Colonic mucosa (tissue), 4 donors: ENCODE results near the gene AP2A2. TPM values are rescaled to one million over a fixed set of nuclear protein-coding genes. Genes with fewer than 3 reads are reported as not detected.

Experiments
- DNase-seq: peaks from one replicate; pipeline ENCODE4 v3.0.0-alpha.2; 2020
- H3K27ac ChIP-seq: fragments of 200-600 bp; one replicate; pipeline ENCODE4 v1.8.0; 2021
- H3K27me3 ChIP-seq: fragments of 200-600 bp; one replicate; pipeline ENCODE4 v1.8.0; 2021
- H3K36me3 ChIP-seq: fragments of 200-600 bp; one replicate; pipeline ENCODE4 v1.8.0; 2021
- H3K4me1 ChIP-seq: fragments of 200-600 bp; one replicate; pipeline ENCODE4 v1.8.0; 2021; ENCODE audit warnings: mild to moderate bottlenecking
- H3K4me3 ChIP-seq: fragments of 200-600 bp; one replicate; pipeline ENCODE4 v1.8.0; 2021
- H3K9ac ChIP-seq, 2 donors: one replicate each; pipeline ENCODE4 v1.7.0; 2013; ENCODE audit warnings: control low read depth in 2 of 2, low read depth in 2 of 2, low read length in 2 of 2
- H3K9me3 ChIP-seq: fragments of 200-600 bp; one replicate; pipeline ENCODE4 v1.8.0; 2021
- CTCF ChIP-seq: fragments of 200-600 bp; IDR thresholded peaks from one replicate; pipeline ENCODE4 v1.8.0; 2022; ENCODE audit warnings: antibody characterized with exemption, mild to moderate bottlenecking
- intact Hi-C: fragments of 100-400 bp; cut with DNase I; formaldehyde crosslinking; loops from one replicate; pipeline ENCODE4 v1.14.1; 2022
- total RNA-seq, 2 donors: library from RNA; stranded (reverse); fragmentation: NEBNext Ultra II Directional in 1 of 2; extraction: Animal tissue kit (Norgen Biotek cat#: 25700) in 1 of 2; gene quantifications; one replicate each; pipeline ENCODE4 v1.2.1, GENCODE V29; 2021
- donor health status: healthy.
- donor health status: DM: no; HTN: no; CAD: no.
- donor health status: DM: no; HTN: no; CAD: no.

The AP2A2 gene
- total RNA-seq, 2 donors from 2014 or later, result 69.4 to 72.5 TPM

GRCh38 chr11:961921-962320, 36.3 kb downstream of the AP2A2 start:
- DNase-seq, result no peak
- no peak for TF ChIP-seq CTCF
- Histone ChIP-seq H3K9me3 (no peaks in the 10 kb centered on the region), H3K4me1 (no peaks in the 10 kb centered on the region), H3K4me3 (no peak overlapping the region), H3K27ac (no peak overlapping the region), H3K36me3 (no peaks in the 10 kb centered on the region), H3K9ac (no peak overlapping the region), H3K27me3 (no peaks in the 10 kb centered on the region)
- intact Hi-C loops, result no loop called here

- Histone ChIP-seq H3K36me3 (no peaks in the 10 kb centered on the region), H3K9me3 (no peaks in the 10 kb centered on the region), H3K27ac (no peak overlapping the region), H3K9ac (no peak overlapping the region), H3K4me1 (no peaks in the 10 kb centered on the region), H3K4me3 (no peak overlapping the region), H3K27me3 (no peaks in the 10 kb centered on the region)
- TF ChIP-seq CTCF, result no peak
- intact Hi-C loops, result no loop called here
- DNase-seq, result no peak
These were observed 37.0 kb downstream of the AP2A2 start for GRCh38 chr11:962688-963087.

GRCh38 chr11:963852-964251, 38.2 kb downstream of the AP2A2 start:
- no peak for TF ChIP-seq CTCF
- intact Hi-C loops, result no loop called here
- DNase-seq, result no peak
- Histone ChIP-seq H3K4me3 (no peak overlapping the region), H3K27ac (no peak overlapping the region), H3K27me3 (no peaks in the 10 kb centered on the region), H3K9me3 (no peaks in the 10 kb centered on the region), H3K4me1 (no peaks in the 10 kb centered on the region), H3K9ac (no peak overlapping the region), H3K36me3 (no peaks in the 10 kb centered on the region)

- Histone ChIP-seq H3K36me3 (no peaks in the 10 kb centered on the region), H3K9ac (no peak overlapping the region), H3K27ac (no peak overlapping the region), H3K9me3 (no peaks in the 10 kb centered on the region), H3K4me1 (no peaks in the 10 kb centered on the region), H3K4me3 (no peak overlapping the region), H3K27me3 (no peaks in the 10 kb centered on the region)
- no peak for DNase-seq
- TF ChIP-seq CTCF, result no peak
- intact Hi-C loops, result no loop called here
These were observed 39.6 kb downstream of the AP2A2 start for GRCh38 chr11:965206-965775.

GRCh38 chr11:967995-968751, 42.5 kb downstream of the AP2A2 start:
- intact Hi-C loops, result no loop called here
- no peak overlapping the region for H3K9ac ChIP-seq
- H3K9me3 ChIP-seq, result no peaks in the 10 kb centered on the region
- TF ChIP-seq CTCF, result no peak
- H3K36me3 ChIP-seq, result peaks cover 9% of the 10 kb centered on the region
- H3K4me1 ChIP-seq, result no peaks in the 10 kb centered on the region
- no peaks in the 10 kb centered on the region for H3K27me3 ChIP-seq
- no peak overlapping the region for H3K4me3 ChIP-seq
- H3K27ac ChIP-seq, result no peak overlapping the region
- no peak for DNase-seq
